Vagina (tissue), 2 donors: ENCODE measurements around the gene MGAT5. TPM values are rescaled to one million over a fixed set of nuclear protein-coding genes. Genes with fewer than 3 reads are reported as not detected.

Experiments used
- DNase-seq, 2 donors: peaks; one replicate each; pipeline ENCODE4 v3.0.0-alpha.2; 2017; ENCODE audit errors: extremely low spot score in 2 of 2
- H3K27ac ChIP-seq: fragments of 200-600 bp; sonication (generic); one replicate; pipeline ENCODE4 v1.5.1; 2019
- H3K27me3 ChIP-seq: fragments of 200-600 bp; sonication (generic); one replicate; pipeline ENCODE4 v1.5.1; 2019
- H3K36me3 ChIP-seq, 2 donors: fragments of 200-600 bp; sonication (generic); one replicate each; pipeline ENCODE4 v1.5.1; 2017 to 2019
- H3K4me1 ChIP-seq: fragments of 200-600 bp; sonication (generic); one replicate; pipeline ENCODE4 v1.5.1; 2019
- H3K4me3 ChIP-seq, 2 donors: fragments of 200-600 bp; sonication (generic); 1 replicate in 1 of 2; 2 replicates in 1 of 2; pipeline ENCODE4 v1.5.1; 2016 to 2019
- H3K9me3 ChIP-seq: fragments of 200-600 bp; sonication (generic); one replicate; pipeline ENCODE4 v1.5.1; 2019
- POLR2A ChIP-seq, 2 donors: fragments of 450-650 bp; IDR thresholded peaks; one replicate each; pipeline ENCODE4 v1.6.1; 2017; ENCODE audit warnings: antibody characterized with exemption in 2 of 2, mild to moderate bottlenecking in 2 of 2, moderate library complexity in 2 of 2
- POLR2AphosphoS5 ChIP-seq, 2 donors: sonication (generic); formaldehyde crosslinking; IDR thresholded peaks; one replicate each; pipeline ENCODE4 v1.9.0; 2017; ENCODE audit warnings: antibody characterized with exemption in 2 of 2, mild to moderate bottlenecking in 2 of 2, low read depth in 1 of 2; ENCODE audit not compliant: insufficient read depth in 1 of 2
- intact Hi-C: fragments of 100-400 bp; cut with DNase I; formaldehyde crosslinking; loops from one replicate; pipeline ENCODE4 v1.15.1; 2023
- total RNA-seq: library from RNA; depleted of rRNA; stranded (reverse); fragments of >200 nt; gene quantifications from one replicate; pipeline ENCODE4 v1.2.3, GENCODE V29; 2016
- TF ChIP-seq, protein P1 (sequence below), 3 experiments: fragments of 450-650 bp in 2 of 3; fragments of 200-600 bp in 1 of 3; sonication (generic) in 1 of 3; IDR thresholded peaks; one replicate each; pipeline ENCODE4 v1.5.1; 2017 to 2019; ENCODE audit warnings: antibody characterized with exemption in 3 of 3, mild to moderate bottlenecking in 2 of 3, moderate library complexity in 2 of 3

The MGAT5 gene
- total RNA-seq, 1 donor from 2014 or later = 16.7 TPM

DNA sequence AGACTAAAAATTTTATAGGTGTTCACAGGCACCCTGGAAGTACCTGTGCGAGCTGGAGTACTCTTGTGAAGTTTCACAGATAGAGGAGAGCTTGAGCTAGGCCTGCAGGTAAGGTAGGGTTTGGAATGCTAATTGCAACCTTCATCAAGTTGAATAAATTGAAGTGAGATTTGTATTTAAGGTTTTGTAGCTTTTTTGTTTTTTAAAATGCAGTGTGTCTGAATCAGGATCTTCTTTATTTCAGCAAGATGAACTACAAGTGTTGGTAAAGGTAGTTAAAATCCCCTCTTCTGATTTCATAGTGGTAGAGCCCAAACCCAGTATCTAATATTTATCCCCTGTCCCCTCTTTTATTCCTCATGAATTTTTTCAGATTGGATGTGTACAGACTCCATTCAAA is 45.5 kb downstream of the MGAT5 start:
- Histone ChIP-seq H3K4me1 (peaks cover 42% of the 10 kb centered on the region), H3K9me3 (no peaks in the 10 kb centered on the region), H3K27me3 (no peaks in the 10 kb centered on the region), H3K36me3 (no peaks in the 10 kb centered on the region), H3K4me3 (no peak overlapping the region), H3K27ac (no peak overlapping the region)
- no peak for DNase-seq
- intact Hi-C loops = no loop called here
- TF ChIP-seq, protein P1, sequence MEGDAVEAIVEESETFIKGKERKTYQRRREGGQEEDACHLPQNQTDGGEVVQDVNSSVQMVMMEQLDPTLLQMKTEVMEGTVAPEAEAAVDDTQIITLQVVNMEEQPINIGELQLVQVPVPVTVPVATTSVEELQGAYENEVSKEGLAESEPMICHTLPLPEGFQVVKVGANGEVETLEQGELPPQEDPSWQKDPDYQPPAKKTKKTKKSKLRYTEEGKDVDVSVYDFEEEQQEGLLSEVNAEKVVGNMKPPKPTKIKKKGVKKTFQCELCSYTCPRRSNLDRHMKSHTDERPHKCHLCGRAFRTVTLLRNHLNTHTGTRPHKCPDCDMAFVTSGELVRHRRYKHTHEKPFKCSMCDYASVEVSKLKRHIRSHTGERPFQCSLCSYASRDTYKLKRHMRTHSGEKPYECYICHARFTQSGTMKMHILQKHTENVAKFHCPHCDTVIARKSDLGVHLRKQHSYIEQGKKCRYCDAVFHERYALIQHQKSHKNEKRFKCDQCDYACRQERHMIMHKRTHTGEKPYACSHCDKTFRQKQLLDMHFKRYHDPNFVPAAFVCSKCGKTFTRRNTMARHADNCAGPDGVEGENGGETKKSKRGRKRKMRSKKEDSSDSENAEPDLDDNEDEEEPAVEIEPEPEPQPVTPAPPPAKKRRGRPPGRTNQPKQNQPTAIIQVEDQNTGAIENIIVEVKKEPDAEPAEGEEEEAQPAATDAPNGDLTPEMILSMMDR (IDR thresholded peaks at IDR 0.05) = no peak
- TF ChIP-seq POLR2A (IDR thresholded peaks at IDR 0.05) (no peak), POLR2AphosphoS5 (IDR thresholded peaks at IDR 0.05; ENCODE audit: insufficient read depth in 1 of 2, low read depth in 1 of 2) (no peak)

DNA sequence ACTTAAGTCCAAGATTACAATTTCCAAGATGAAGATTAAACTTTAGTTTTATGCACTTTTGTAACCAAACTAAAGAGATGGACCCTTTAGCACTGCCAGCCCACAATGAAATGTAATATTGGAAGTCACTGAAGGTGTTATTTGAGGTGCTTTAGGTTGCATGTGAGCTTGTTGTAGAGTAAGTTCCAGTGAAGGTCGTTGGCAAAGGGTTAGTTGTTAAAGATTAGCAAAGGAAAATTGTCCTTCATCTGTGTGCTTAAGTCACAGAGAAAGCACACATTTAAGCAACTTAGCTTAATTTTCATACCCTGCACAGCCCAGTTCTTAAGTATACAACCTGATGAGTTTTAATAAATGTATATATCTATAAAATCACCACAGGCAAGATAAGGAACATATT is 46.7 kb downstream of the MGAT5 start:
- Histone ChIP-seq H3K27me3 (no peaks in the 10 kb centered on the region), H3K4me1 (peaks cover 29% of the 10 kb centered on the region), H3K4me3 (no peak overlapping the region), H3K27ac (no peak overlapping the region), H3K36me3 (no peaks in the 10 kb centered on the region), H3K9me3 (no peaks in the 10 kb centered on the region)
- TF ChIP-seq POLR2AphosphoS5 (IDR thresholded peaks at IDR 0.05; ENCODE audit: insufficient read depth in 1 of 2, low read depth in 1 of 2) = no peak
- no peak for TF ChIP-seq POLR2A (IDR thresholded peaks at IDR 0.05)
- TF ChIP-seq, protein P1 (IDR thresholded peaks at IDR 0.05) = no peak
- DNase-seq = no peak
- intact Hi-C loops = no loop called here

DNA sequence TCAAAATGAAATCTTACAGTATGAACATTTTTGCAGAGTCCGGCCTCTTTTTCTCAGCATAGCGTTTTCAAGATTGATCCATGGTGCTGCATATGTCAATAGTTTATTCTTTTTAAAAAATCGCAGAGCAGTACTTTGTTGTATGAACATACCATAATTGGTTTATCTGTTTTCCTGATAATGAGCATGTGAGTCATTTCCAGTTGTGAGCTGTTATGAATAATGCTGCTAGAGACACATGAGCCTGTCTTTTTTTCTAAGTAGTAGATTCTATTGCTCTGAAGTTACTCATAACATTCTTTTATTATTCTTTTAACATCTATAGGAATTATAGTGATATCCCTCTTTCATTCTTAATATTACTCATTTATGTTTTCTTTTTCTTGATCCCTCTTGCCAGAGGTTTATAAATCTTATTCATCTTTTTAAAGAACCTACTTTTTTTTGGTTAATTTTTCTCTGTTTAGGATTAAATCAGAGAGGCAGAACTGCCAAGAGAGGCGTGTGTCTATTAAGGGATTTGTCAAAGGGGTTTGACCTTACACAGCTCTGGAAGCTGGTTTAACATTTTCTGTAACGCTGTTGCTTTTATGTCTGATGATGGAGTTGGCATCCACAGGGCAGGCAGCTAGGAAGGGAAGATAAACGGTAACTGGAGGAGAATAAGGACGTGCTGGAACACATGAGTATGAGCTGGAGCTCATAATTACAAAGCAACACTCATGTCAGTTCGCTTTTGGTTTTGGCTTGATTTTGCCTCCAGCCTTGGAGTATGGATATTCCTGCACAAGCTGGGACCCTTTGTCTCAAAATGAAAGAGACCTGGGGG is 47.4 kb downstream of the MGAT5 start:
- intact Hi-C loops = no loop called here
- H3K4me1 ChIP-seq = peaks cover 22% of the 10 kb centered on the region
- no peaks in the 10 kb centered on the region for H3K36me3 ChIP-seq
- H3K27ac ChIP-seq = no peak overlapping the region
- H3K27me3 ChIP-seq = no peaks in the 10 kb centered on the region
- no peaks in the 10 kb centered on the region for H3K9me3 ChIP-seq
- no peak for DNase-seq
- TF ChIP-seq, protein P1 (IDR thresholded peaks at IDR 0.05) = no peak
- TF ChIP-seq POLR2AphosphoS5 (IDR thresholded peaks at IDR 0.05; ENCODE audit: insufficient read depth in 1 of 2, low read depth in 1 of 2) = no peak
- TF ChIP-seq POLR2A (IDR thresholded peaks at IDR 0.05) = no peak
- no peak overlapping the region for H3K4me3 ChIP-seq

DNA sequence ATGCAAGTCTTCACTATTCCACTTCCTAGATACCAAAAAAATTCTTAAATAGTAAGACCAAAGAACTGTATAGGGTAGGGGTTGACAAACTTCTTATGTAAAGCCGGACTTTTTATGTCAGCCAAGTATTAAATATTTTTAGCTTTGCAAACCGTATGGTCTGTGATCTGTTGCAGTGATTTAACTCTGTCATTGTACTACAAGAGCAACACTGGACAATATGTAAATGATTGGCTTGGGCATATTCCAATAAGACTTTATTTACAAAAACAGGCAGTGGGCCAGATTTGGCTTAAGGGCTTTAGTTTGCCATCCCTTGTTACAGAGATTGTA is 48.0 kb downstream of the MGAT5 start:
- TF ChIP-seq, protein P1 (IDR thresholded peaks at IDR 0.05) = no peak
- no peak for TF ChIP-seq POLR2A (IDR thresholded peaks at IDR 0.05)
- no peak for TF ChIP-seq POLR2AphosphoS5 (IDR thresholded peaks at IDR 0.05; ENCODE audit: insufficient read depth in 1 of 2, low read depth in 1 of 2)
- H3K4me3 ChIP-seq = no peak overlapping the region
- intact Hi-C loops = no loop called here
- H3K4me1 ChIP-seq = peaks cover 16% of the 10 kb centered on the region
- DNase-seq = no peak
- no peak overlapping the region for H3K27ac ChIP-seq
- no peaks in the 10 kb centered on the region for H3K36me3 ChIP-seq
- no peaks in the 10 kb centered on the region for H3K27me3 ChIP-seq
- H3K9me3 ChIP-seq = no peaks in the 10 kb centered on the region

DNA sequence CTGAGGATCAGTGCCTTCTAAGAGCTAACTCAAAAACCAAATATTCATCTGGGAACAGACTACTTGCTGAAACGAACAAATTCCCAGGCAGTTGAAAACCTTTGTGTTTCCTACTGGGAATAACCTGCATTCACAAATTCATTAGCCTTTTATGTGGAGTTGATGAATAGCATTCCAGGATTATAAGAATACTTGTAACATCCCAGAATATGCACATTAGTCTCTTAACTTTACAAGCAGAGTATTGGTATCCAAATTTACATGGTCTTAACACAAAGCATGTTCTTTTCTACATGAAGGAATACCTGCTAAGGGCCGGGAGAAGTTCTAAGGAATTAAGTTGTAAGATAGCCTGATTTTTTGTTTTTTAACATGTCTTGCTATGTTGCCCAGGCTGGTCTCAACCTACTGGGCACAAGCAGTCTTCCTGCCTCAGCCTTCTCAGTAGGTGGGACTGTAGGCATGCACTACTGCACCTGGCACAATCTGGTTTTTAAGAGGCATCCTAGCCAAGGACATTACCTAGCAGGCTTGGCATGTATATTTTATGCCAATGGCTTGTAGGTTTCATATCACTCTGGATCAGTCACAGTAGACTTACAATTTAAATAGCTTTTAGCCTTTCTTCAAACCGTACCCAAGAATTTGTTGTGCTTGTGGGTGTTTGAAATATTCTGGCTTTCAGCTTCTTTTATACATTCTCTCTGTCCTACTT is 50.7 kb downstream of the MGAT5 start:
- no peak for DNase-seq
- Histone ChIP-seq H3K27ac (no peak overlapping the region), H3K4me1 (peaks cover 14% of the 10 kb centered on the region), H3K4me3 (no peak overlapping the region), H3K27me3 (no peaks in the 10 kb centered on the region), H3K36me3 (no peaks in the 10 kb centered on the region), H3K9me3 (no peaks in the 10 kb centered on the region)
- TF ChIP-seq POLR2A (IDR thresholded peaks at IDR 0.05) (no peak), POLR2AphosphoS5 (IDR thresholded peaks at IDR 0.05; ENCODE audit: insufficient read depth in 1 of 2, low read depth in 1 of 2) (no peak)
- intact Hi-C loops = no loop called here
